ENCODE measurements around the gene NUDT19. TPM values are rescaled to one million over a fixed set of nuclear protein-coding genes. Genes with fewer than 3 reads are reported as not detected.

The NUDT19 gene
- total and polyA plus RNA-seq, 9 of the 15 experiments (the other 6 are each of a cell fraction or from before 2014, with no cell fraction given), result 9.6 to 38.6 (median 14.4) TPM

DNA sequence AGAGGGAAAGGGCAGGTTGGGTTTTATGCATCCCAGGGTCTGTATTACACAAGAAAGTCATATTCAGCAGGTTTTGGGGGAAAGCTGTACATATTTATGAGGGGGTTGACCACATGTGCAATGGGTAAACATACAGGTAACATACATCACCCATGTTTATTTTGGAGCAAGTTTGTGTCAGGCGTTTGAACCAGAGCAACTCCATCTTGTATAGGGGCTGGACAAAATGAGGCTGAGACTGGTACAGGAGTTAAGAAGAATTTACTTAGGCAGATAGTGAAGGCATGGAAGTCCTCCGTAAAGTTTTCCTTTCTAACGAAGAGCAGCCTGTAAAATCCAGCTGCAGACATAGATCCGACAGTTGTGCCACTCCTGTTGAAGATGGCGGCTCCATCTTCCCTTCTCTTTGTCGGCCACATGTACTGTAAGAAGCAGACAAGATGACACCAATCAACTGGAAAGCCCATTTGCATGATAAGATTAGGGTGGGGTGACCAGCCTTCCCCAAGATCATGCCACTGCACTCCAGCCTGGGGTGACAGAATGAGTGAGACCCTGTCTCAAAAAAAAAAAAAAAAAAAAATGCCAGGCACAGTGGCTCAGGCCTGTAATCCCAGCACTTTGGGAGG, 4.7 kb upstream of the NUDT19 start (continued):
- no peak for TF ChIP-seq ARHGAP35 (IDR thresholded peaks at IDR 0.05; ENCODE audit: partially characterized antibody)
- no peak for TF ChIP-seq TSC22D4 (tag; IDR thresholded peaks at IDR 0.05)
- no peak for TF ChIP-seq PHB2 (IDR thresholded peaks at IDR 0.05; ENCODE audit: low read depth)
- TF ChIP-seq NR3C1 (CRISPR knock-in tag; IDR thresholded peaks at IDR 0.05), result no peak
- no peak for TF ChIP-seq SNRNP70 (optimal IDR thresholded peaks at IDR 0.05; ENCODE audit: low read depth, low read length)
- no peak for TF ChIP-seq NCOR1 (IDR thresholded peaks at IDR 0.05)
- peak; percentile 93 for TF ChIP-seq MEF2D (tag; conservative IDR thresholded peaks at IDR 0.05; ENCODE audit: low read depth)
- TF ChIP-seq BRD4 (IDR thresholded peaks at IDR 0.05), result no peak
- no peak for TF ChIP-seq SMAD1 (IDR thresholded peaks at IDR 0.05; ENCODE audit: low read depth, low read length, partially characterized antibody)
- TF ChIP-seq GATA2 (CRISPR knock-in tag; IDR thresholded peaks at IDR 0.05), result no peak
- no peak for TF ChIP-seq SMARCB1 (IDR thresholded peaks at IDR 0.05; ENCODE audit: insufficient read length, low read depth)
- TF ChIP-seq RBM25 (IDR thresholded peaks at IDR 0.05; ENCODE audit: low read depth, low read length, severe bottlenecking), result no peak
- no peak for TF ChIP-seq TRIM25 (IDR thresholded peaks at IDR 0.05; ENCODE audit: borderline replicate concordance)
- peak; percentile 76 for TF ChIP-seq ELF2 (CRISPR knock-in tag; IDR thresholded peaks at IDR 0.05)
- TF ChIP-seq HMGN3 (IDR thresholded peaks at IDR 0.05; ENCODE audit: borderline replicate concordance, extremely low read depth, insufficient read length, low read depth, low read length), result no peak
- peak; percentile 76; the same call in 1 of the 2 replicates for TF ChIP-seq BACH1 (tag; IDR thresholded peaks at IDR 0.05)
- peak; percentile 37; the same call in 1 of the 2 replicates for TF ChIP-seq ZNF57 (CRISPR knock-in tag; IDR thresholded peaks at IDR 0.05)
- TF ChIP-seq SFPQ (IDR thresholded peaks at IDR 0.05; ENCODE audit: low read depth, low read length), result no peak
- no peak for TF ChIP-seq CBX8 (IDR thresholded peaks at IDR 0.05; ENCODE audit: borderline replicate concordance, extremely low read depth, low read depth, low read length, poor library complexity, severe bottlenecking)
- no peak for TF ChIP-seq KDM4B (IDR thresholded peaks at IDR 0.05; ENCODE audit: borderline replicate concordance in 2 of 2, low read depth in 1 of 2)
- TF ChIP-seq CSDE1 (IDR thresholded peaks at IDR 0.05), result no peak
- TF ChIP-seq ZNF785 (CRISPR knock-in tag; IDR thresholded peaks at IDR 0.05), result peak; percentile 76; the same call in 1 of the 2 replicates
- TF ChIP-seq DIDO1 (tag; IDR thresholded peaks at IDR 0.05; ENCODE audit: low read depth), result no peak
- TF ChIP-seq ZKSCAN3 (CRISPR knock-in tag; IDR thresholded peaks at IDR 0.05), result 0 out of 2 replicates have a peak, but pooled peaks have one; percentile 10
- TF ChIP-seq, protein P1, sequence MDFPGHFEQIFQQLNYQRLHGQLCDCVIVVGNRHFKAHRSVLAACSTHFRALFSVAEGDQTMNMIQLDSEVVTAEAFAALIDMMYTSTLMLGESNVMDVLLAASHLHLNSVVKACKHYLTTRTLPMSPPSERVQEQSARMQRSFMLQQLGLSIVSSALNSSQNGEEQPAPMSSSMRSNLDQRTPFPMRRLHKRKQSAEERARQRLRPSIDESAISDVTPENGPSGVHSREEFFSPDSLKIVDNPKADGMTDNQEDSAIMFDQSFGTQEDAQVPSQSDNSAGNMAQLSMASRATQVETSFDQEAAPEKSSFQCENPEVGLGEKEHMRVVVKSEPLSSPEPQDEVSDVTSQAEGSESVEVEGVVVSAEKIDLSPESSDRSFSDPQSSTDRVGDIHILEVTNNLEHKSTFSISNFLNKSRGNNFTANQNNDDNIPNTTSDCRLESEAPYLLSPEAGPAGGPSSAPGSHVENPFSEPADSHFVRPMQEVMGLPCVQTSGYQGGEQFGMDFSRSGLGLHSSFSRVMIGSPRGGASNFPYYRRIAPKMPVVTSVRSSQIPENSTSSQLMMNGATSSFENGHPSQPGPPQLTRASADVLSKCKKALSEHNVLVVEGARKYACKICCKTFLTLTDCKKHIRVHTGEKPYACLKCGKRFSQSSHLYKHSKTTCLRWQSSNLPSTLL (IDR thresholded peaks at IDR 0.05), result no peak

Data from K562 (cell line).